ENCODE measurements around the gene SGPP2. TPM values are rescaled to one million over a fixed set of nuclear protein-coding genes. Genes with fewer than 3 reads are reported as not detected.

Gene SGPP2
- total and polyA plus RNA-seq, 2 donors = 4.4 to 5.4 TPM

GRCh38 chr2:222595581-222595980 is 171.2 kb downstream of the SGPP2 start:
- DNase-seq (ENCODE audit: low read depth in 6 of 9, low spot score in 9 of 9) = no peak
- Histone ChIP-seq H3K36me3 (ENCODE audit: control insufficient read depth in 2 of 2, insufficient read depth in 2 of 2, low read length in 1 of 2) (peaks cover 0 to 33% of the 10 kb centered on the region in 2 donors), H3K27me3 (ENCODE audit: control insufficient read depth in 2 of 2, insufficient read depth in 1 of 2, low read length in 1 of 2) (no peaks in the 10 kb centered on the region), H3K4me1 (ENCODE audit: control insufficient read depth in 2 of 2, insufficient read depth in 2 of 2, low read length in 2 of 2) (no peaks in the 10 kb centered on the region), H3K27ac (ENCODE audit: low read depth in 1 of 2, low read length in 1 of 2) (no peak overlapping the region), H3K4me3 (ENCODE audit: low read length in 2 of 2) (no peak overlapping the region), H3K9me3 (ENCODE audit: control insufficient read depth in 2 of 2, insufficient read depth in 1 of 2, low read length in 1 of 2) (no peaks in the 10 kb centered on the region)
- WGBS = 98% methylated on average over 2 of the region's 2 CpGs

- 95% methylated on average over 4 of the region's 4 CpGs for WGBS
- Histone ChIP-seq H3K36me3 (ENCODE audit: control insufficient read depth in 2 of 2, insufficient read depth in 2 of 2, low read length in 1 of 2) (peaks cover 0 to 27% of the 10 kb centered on the region in 2 donors), H3K9me3 (ENCODE audit: control insufficient read depth in 2 of 2, insufficient read depth in 1 of 2, low read length in 1 of 2) (no peaks in the 10 kb centered on the region)
These were observed 174.3 kb downstream of the SGPP2 start for GRCh38 chr2:222598611-222599010.

GRCh38 chr2:222603501-222603900 is 179.2 kb downstream of the SGPP2 start:
- Histone ChIP-seq H3K9me3 (ENCODE audit: control insufficient read depth in 2 of 2, insufficient read depth in 1 of 2, low read length in 1 of 2) (no peaks in the 10 kb centered on the region), H3K4me1 (ENCODE audit: control insufficient read depth in 2 of 2, insufficient read depth in 2 of 2, low read length in 2 of 2) (no peaks in the 10 kb centered on the region), H3K27me3 (ENCODE audit: control insufficient read depth in 2 of 2, insufficient read depth in 1 of 2, low read length in 1 of 2) (no peaks in the 10 kb centered on the region), H3K27ac (ENCODE audit: low read depth in 1 of 2, low read length in 1 of 2) (no peak overlapping the region), H3K36me3 (ENCODE audit: control insufficient read depth in 2 of 2, insufficient read depth in 2 of 2, low read length in 1 of 2) (peaks cover 0 to 7% of the 10 kb centered on the region in 2 donors), H3K4me3 (ENCODE audit: low read length in 2 of 2) (no peak overlapping the region)
- no peak for DNase-seq (ENCODE audit: low read depth in 6 of 9, low spot score in 9 of 9)
- 95% methylated on average over 2 of the region's 2 CpGs for WGBS

More at GRCh38 chr2:222598611-222599010, 174.3 kb downstream of the SGPP2 start:
- Histone ChIP-seq H3K27ac (ENCODE audit: low read depth in 1 of 2, low read length in 1 of 2) (no peak overlapping the region), H3K4me1 (ENCODE audit: control insufficient read depth in 2 of 2, insufficient read depth in 2 of 2, low read length in 2 of 2) (no peaks in the 10 kb centered on the region), H3K27me3 (ENCODE audit: control insufficient read depth in 2 of 2, insufficient read depth in 1 of 2, low read length in 1 of 2) (no peaks in the 10 kb centered on the region), H3K4me3 (ENCODE audit: low read length in 2 of 2) (no peak overlapping the region)
- no peak for DNase-seq (ENCODE audit: low read depth in 6 of 9, low spot score in 9 of 9)

- Histone ChIP-seq H3K27me3 (ENCODE audit: control insufficient read depth in 2 of 2, insufficient read depth in 1 of 2, low read length in 1 of 2) (no peaks in the 10 kb centered on the region), H3K36me3 (ENCODE audit: control insufficient read depth in 2 of 2, insufficient read depth in 2 of 2, low read length in 1 of 2) (peaks cover 0 to 3% of the 10 kb centered on the region in 2 donors)
- WGBS = 98% methylated on average over 5 of the region's 5 CpGs
These were observed 180.6 kb downstream of the SGPP2 start for GRCh38 chr2:222604749-222605515.

GRCh38 chr2:222606306-222606705 is 182.0 kb downstream of the SGPP2 start:
- WGBS = over 99% methylated on average over 3 of the region's 3 CpGs
- DNase-seq (ENCODE audit: low read depth in 6 of 9, low spot score in 9 of 9) = no peak
- Histone ChIP-seq H3K4me1 (ENCODE audit: control insufficient read depth in 2 of 2, insufficient read depth in 2 of 2, low read length in 2 of 2) (no peaks in the 10 kb centered on the region), H3K27me3 (ENCODE audit: control insufficient read depth in 2 of 2, insufficient read depth in 1 of 2, low read length in 1 of 2) (no peaks in the 10 kb centered on the region), H3K27ac (ENCODE audit: low read depth in 1 of 2, low read length in 1 of 2) (no peak overlapping the region), H3K36me3 (ENCODE audit: control insufficient read depth in 2 of 2, insufficient read depth in 2 of 2, low read length in 1 of 2) (peaks cover 0 to 7% of the 10 kb centered on the region in 2 donors), H3K9me3 (ENCODE audit: control insufficient read depth in 2 of 2, insufficient read depth in 1 of 2, low read length in 1 of 2) (no peaks in the 10 kb centered on the region), H3K4me3 (ENCODE audit: low read length in 2 of 2) (no peak overlapping the region)

More at GRCh38 chr2:222604749-222605515, 180.6 kb downstream of the SGPP2 start:
- Histone ChIP-seq H3K27ac (ENCODE audit: low read depth in 1 of 2, low read length in 1 of 2) (no peak overlapping the region), H3K9me3 (ENCODE audit: control insufficient read depth in 2 of 2, insufficient read depth in 1 of 2, low read length in 1 of 2) (no peaks in the 10 kb centered on the region), H3K4me1 (ENCODE audit: control insufficient read depth in 2 of 2, insufficient read depth in 2 of 2, low read length in 2 of 2) (no peaks in the 10 kb centered on the region), H3K4me3 (ENCODE audit: low read length in 2 of 2) (no peak overlapping the region)
- no peak for DNase-seq (ENCODE audit: low read depth in 6 of 9, low spot score in 9 of 9)

- no peaks in the 10 kb centered on the region for H3K27me3 ChIP-seq (ENCODE audit: control insufficient read depth in 2 of 2, insufficient read depth in 1 of 2, low read length in 1 of 2)
- WGBS = 73% methylated on average over 4 of the region's 4 CpGs
- H3K4me1 ChIP-seq (ENCODE audit: control insufficient read depth in 2 of 2, insufficient read depth in 2 of 2, low read length in 2 of 2) = no peaks in the 10 kb centered on the region
- H3K4me3 ChIP-seq (ENCODE audit: low read length in 2 of 2) = no peak overlapping the region
- DNase-seq (ENCODE audit: low read depth in 6 of 9, low spot score in 9 of 9) = no peak
- H3K9me3 ChIP-seq (ENCODE audit: control insufficient read depth in 2 of 2, insufficient read depth in 1 of 2, low read length in 1 of 2) = no peaks in the 10 kb centered on the region
- H3K27ac ChIP-seq (ENCODE audit: low read depth in 1 of 2, low read length in 1 of 2) = no peak overlapping the region
- peaks cover 8 to 23% of the 10 kb centered on the region in 2 donors for H3K36me3 ChIP-seq (ENCODE audit: control insufficient read depth in 2 of 2, insufficient read depth in 2 of 2, low read length in 1 of 2)
These were observed 183.7 kb downstream of the SGPP2 start for GRCh38 chr2:222608081-222608480.

- no peak overlapping the region for H3K4me3 ChIP-seq (ENCODE audit: low read length in 2 of 2)
- no peak overlapping the region for H3K27ac ChIP-seq (ENCODE audit: low read depth in 1 of 2, low read length in 1 of 2)
- DNase-seq (ENCODE audit: low read depth in 6 of 9, low spot score in 9 of 9) = no peak
- WGBS = 94% methylated on average over 3 of the region's 3 CpGs
- H3K27me3 ChIP-seq (ENCODE audit: control insufficient read depth in 2 of 2, insufficient read depth in 1 of 2, low read length in 1 of 2) = no peaks in the 10 kb centered on the region
- H3K4me1 ChIP-seq (ENCODE audit: control insufficient read depth in 2 of 2, insufficient read depth in 2 of 2, low read length in 2 of 2) = no peaks in the 10 kb centered on the region
- peaks cover 11 to 32% of the 10 kb centered on the region in 2 donors for H3K36me3 ChIP-seq (ENCODE audit: control insufficient read depth in 2 of 2, insufficient read depth in 2 of 2, low read length in 1 of 2)
- H3K9me3 ChIP-seq (ENCODE audit: control insufficient read depth in 2 of 2, insufficient read depth in 1 of 2, low read length in 1 of 2) = no peaks in the 10 kb centered on the region
These were observed 185.0 kb downstream of the SGPP2 start for GRCh38 chr2:222609381-222609780.

Other genes starting within 250 kb of the SGPP2 start
- 0.05 TPM for gene PAX3, start 125.5 kb upstream of the SGPP2 start, total RNA-seq
- 0.05 TPM for gene PAX3, start 125.5 kb upstream of the SGPP2 start, polyA plus RNA-seq
- 13.5 TPM for gene FARSB, start 231.5 kb downstream of the SGPP2 start, total RNA-seq
- 15.9 TPM for gene FARSB, start 231.5 kb downstream of the SGPP2 start, polyA plus RNA-seq
- not detected for gene MOGAT1, start 247.1 kb downstream of the SGPP2 start, total RNA-seq
- gene MOGAT1, start 247.1 kb downstream of the SGPP2 start, polyA plus RNA-seq = not detected